GM15510 (cell line): ENCODE measurements around the gene CSF1R.

Source experiments
- POLR2A ChIP-seq: IDR thresholded peaks from 3 replicates; pipeline ENCODE4 v1.6.1; 2011; ENCODE audit warnings: borderline replicate concordance; ENCODE audit not compliant: insufficient read length; ENCODE audit errors: extremely low read depth

Gene CSF1R

DNA sequence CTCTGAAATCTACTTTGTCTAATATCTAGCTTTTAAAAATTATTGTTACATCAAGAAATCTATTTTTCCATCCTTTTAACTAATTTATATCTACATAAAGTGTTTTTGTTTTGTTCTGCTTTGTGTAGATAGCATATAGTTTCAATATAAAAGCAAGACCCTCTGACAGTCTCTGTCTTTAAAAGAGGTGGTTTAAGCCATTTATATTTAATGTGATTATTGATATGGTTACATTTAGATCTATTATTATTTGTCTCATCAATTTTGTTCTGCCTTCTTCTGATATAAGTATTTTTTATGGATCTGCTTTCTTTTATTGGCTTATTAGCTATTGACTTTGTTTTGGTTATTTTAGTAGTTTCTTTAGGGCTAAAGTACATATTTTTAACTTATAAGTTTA, 69.8 kb downstream of the CSF1R start:
- TF ChIP-seq POLR2A: no peak

DNA sequence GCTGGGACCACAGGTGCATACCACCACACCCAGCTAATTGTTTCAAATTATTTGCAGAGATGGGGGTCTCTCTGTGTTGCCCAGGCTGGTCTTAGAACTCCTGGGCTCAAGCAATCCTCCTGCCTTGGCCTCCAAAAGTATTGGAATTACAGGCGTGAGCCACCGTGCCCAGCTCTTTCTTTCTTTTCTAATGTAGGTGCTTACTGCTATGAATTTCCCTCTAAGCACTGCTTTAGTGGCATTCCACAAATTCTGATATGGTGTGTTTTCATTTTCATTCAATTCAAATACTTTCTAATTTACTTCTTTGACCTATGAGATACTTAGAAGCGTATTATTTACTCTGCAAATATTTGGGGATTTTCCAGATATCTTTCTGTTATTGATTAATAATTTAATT, 70.9 kb downstream of the CSF1R start:
- no peak for TF ChIP-seq POLR2A

DNA sequence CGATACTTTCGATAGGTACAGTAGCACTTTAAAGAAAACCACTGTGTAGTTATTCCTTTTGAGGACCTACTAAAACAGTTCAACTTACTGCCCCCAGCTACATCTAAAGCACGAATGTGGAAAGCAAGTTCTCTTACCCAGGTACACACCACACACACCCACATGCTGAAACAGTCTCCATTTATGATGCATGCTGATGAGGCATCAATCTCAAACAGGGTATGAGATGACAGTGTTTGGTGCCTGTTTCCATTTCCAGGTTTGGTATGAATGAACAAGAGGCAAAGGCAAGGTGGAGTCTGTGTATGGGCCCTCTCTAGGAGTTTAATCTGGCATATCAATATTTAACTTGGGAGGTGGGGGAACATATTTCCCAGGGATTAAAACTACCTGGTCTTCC, 71.9 kb downstream of the CSF1R start:
- no peak for TF ChIP-seq POLR2A

DNA sequence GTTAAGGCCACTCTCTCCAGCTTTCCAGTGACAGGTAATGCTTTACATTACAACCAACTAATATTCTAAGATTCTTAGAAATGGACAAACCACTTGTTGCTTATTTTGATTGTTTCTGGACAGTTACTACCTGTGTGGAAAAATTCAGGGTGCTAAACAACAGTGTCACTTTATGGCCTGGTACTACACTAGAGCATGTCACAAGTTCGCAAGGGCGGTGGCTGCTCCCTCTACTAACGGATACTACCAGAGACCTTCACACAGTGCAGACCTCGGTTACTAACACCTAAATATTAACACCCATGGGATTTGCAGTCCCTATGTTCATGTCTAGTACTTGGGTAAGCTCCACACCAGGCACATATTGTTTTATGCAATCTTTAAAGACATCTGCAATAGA, 72.4 kb downstream of the CSF1R start:
- TF ChIP-seq POLR2A: no peak

DNA sequence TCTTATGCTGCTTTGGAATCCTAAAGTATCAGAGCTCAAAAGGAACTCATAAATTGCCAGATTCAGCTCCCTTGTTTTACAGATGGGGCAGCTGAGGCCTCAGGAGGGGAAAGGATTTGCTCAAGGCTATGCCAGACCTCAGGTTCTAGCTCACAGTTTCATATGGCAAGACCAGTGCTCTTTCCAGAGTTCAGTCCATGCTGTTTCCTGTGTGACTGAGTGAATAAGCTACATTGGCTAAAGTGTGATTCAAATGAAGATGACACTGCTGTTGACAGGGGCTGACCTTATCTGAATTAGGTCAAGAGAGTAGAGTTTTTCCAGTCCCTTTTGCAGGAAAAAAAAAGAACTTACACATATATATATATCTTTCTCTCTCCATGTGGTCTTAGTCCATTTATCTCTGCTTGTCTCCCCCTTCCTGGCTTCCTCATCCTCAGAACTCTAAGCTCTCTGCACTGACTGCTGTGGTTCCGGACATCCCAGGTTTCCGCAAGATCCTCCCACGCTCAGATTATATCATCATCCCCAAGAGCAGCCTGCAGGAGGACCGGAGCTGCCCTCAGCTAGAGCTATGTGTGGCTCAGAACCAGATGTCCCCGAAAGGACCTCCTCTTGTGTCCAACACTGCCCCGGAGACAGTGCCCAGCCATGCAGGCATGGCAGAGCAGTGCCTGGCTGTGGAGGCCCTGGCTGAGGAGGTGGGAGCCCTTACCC, 76.5 kb downstream of the CSF1R start:
- TF ChIP-seq POLR2A: no peak

DNA sequence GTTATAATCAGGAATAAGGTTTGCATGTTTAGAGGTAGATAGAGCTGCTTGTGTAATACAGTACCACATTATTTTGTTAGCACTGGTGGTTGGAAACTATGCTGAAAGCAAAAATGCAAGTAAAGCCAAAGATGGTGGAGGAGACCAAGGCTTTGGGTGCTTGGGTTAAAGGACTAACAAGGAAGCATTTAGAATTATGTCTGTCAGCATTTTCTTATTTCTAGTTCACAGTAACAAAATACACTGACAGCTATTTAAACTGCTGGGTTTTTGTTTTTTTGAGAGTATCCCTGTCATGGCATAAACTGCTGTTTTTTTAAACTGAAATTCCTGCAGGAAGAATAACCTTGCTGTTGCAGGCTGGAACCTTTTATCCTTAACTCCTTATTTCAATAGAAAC, 79.3 kb downstream of the CSF1R start:
- no peak for TF ChIP-seq POLR2A

DNA sequence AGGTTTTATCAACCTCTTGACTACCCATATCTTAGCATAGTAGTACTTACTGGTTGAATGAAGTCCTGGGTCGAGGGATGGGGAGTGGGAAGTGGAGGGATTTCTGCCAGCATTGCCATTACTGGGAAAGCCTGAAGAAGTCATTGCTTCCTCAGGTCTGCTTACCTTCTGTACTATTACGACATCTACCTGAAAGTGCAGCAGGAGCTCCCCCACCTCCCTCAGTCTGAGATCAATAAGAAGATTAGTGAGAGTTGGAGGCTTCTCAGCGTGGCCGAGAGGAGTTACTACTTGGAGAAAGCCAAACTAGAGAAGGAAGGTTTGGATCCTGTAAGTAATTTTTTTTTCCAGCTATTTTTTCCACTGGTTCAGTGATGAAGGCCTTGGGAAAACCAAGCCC, 80.0 kb downstream of the CSF1R start:
- TF ChIP-seq POLR2A: no peak
